Adrenal gland (tissue), 5 donors: Measurements from ENCODE around the gene P2RY2.

Experiments used
- CTCF ChIP-seq, 6 experiments: fragments of 450-650 bp in 4 of 6; fragments of 200-600 bp in 2 of 6; sonication (generic) in 1 of 6; IDR thresholded peaks; 1 replicate in 5 of 6; 2 replicates in 1 of 6; pipeline versions ENCODE4 v1.5.1 to v1.8.0; 2016 to 2021; ENCODE audit warnings: antibody characterized with exemption in 6 of 6, mild to moderate bottlenecking in 2 of 6, moderate library complexity in 1 of 6
- POLR2A ChIP-seq, 2 donors: fragments of 450-650 bp; IDR thresholded peaks; one replicate each; pipeline ENCODE4 v1.6.1; 2017; ENCODE audit warnings: antibody characterized with exemption in 2 of 2, mild to moderate bottlenecking in 2 of 2, moderate library complexity in 1 of 2
- donor health status: DM: no; HTN: no; CAD: no.

DNA sequence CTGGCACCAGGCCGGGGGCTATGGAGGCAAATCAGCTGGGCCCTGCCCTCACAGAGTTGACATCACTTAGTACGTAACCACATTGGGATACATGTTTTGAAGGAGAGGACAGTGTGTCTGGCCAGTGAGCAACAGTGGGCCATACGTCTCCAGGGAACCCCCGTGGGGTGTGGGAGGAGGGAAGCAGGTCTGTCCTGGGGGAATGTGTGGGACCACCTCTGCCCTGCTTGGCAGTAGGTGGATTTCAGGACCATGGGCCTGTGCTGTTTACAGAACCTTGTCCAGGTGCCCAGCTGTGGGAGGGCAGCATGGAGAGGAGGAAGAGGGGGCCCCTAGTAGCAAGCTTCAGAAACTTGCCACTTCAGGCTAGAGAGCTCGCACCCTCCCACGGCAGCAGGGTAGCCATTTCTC lies 21.0 kb downstream of the P2RY2 start:
- no peak for TF ChIP-seq CTCF (IDR thresholded peaks at IDR 0.05)
- no peak for TF ChIP-seq POLR2A (IDR thresholded peaks at IDR 0.05)
